ENCODE results near the gene TMEM185B. TPM values are rescaled to one million over a fixed set of nuclear protein-coding genes. Genes with fewer than 3 reads are reported as not detected.
A peak's percentile ranks its signal among the peaks of the same experiment; 100 is the strongest.
"Not testable (repeated sequence)": the region's sequence is repeated elsewhere in the genome, so short reads cannot be mapped to it uniquely, and the experiment has no call there.

Gene TMEM185B
- total RNA-seq, 1 donor from 2014 or later, result 27.4 TPM

- no peak for DNase-seq (ENCODE audit: low read depth, low spot score)
Observed at GRCh38 chr2:120251880-120252224, 28.7 kb upstream of the TMEM185B start.

DNA sequence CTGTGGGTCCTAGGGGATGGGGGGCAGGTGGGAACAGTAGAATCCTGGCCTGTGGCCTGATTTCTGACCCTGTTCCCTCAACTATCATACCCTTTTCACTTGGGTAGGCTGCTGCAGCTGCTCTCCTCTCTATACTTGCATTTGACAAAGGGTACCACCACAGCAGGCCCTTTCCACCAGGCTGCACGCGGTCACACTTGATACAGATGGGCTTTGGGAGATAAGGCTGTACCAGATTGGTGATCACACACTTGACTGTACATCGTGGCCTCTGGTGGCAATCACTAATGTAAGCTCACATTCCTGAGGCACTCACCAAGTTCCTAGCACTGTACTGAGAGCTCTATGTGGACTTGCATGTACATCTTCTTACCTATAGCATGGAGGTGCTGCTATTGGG lies 27.9 kb upstream of the TMEM185B start:
- DNase-seq (ENCODE audit: low read depth, low spot score), result no peak

DNA sequence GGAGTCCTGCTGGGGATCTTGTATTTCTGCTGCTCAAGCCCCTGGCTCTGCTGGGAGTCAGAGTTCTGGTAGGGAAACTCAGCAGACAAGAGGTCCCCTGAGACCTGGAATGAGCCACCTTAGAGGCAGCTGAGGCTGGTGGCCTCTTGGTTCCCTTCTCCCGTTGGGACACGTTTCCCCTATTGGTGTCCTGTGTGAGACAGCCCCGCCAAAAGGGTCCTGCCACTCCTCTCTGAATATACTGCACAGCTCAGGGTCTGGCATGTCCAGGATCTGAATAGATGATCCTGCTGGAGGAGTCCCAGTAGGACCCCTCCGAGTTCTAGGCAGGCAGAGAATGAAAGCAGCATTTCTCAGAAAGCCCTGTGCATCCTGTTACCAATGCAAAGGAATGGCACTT lies 27.4 kb upstream of the TMEM185B start:
- no peak for DNase-seq (ENCODE audit: low read depth, low spot score)

DNA sequence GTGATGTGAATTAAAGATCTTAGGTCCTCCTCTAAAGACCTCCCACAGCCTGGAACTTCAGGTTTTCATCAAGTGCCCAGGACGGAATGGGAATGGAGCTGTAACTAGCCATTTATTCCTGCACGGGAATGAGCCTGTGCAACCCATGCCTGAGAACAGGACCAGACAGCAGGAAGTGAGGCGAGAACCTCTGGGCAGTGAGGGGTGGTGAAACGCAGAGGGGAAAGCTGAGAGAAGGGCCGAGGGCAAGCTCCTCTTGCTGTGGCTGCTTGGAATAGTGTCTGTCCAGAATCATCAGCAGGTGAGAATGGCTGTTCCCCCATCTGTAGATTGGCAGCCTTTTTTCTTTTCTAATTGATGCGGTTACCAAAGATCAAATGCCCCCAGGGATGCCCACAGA lies 24.7 kb upstream of the TMEM185B start:
- no peak for DNase-seq (ENCODE audit: low read depth, low spot score)

DNA sequence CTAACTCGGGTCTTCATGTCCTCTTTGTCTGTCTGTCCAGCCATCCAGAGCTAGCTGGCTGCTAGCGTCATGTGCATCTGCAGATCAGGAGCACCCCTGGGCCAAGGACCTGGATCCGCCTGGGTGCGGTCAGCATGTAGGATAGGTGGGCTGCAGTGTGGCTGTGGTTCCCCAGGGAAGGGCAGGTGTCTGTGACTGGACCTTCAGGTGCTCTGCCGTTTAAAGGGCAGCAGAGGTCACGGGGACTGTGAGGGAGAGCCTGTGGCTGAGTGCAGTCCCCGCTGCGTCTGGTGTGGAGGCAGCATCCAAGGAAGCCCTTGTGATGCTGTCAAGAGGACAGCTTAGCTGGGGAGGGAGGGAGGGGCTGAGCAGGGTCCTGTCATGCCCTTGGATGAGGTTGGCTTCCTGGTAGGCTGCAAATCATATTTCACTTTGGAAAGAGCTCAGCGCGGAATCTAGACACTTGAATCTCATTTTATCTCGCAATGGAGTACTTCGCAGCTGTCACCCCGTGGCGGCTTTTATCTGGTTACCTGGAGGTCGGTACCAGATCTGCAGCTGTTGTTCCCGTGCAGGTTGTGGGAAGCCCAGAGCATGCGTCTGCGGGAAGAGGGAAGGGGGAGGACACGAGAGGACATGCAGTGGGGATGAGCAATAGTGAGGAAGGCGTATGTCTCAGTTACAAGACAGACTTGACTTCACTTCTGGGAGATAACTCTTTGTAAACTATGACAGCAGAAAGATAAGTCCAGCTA lies 23.5 kb upstream of the TMEM185B start:
- DNase-seq (ENCODE audit: low read depth, low spot score), result no peak

DNA sequence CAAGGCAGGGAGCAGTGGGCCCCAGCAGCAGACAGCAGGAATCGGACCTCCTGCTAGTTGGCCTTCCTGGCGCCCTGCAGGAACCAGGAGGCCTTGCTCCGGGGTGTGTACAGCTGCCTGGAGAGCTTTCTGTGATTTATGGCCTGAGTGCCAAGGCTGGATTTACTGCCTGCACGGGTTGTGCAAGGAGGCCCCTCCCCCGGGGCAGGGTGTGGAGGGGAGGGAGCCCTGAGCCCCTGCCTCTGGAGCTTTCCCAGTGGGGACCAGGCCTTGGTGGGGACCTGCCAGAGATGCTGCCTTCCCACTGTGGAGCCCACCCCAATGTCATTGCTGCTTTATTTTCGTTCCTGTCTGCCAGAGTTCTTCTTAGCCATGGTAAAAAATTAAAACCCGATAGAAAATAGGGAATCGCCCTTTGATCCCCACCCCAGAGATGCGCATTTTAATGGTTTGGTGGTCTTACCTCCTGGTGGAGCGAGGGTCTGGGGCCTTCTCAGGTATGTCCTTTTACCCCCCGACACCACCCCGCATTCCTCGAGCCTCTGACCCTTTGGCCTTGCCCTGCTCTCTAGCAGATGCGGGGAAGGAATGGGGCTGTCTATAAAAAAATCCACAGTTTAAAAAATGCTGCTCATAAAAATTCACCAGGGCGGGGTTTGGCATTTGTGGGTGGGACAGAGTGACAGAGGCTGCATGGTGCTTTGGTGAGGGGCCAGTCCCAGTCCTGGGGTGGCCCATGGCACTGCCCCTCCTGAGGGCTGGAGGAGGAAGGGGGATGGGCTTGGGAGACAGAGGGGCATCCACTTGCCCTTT lies 22.5 kb upstream of the TMEM185B start:
- no peak for DNase-seq (ENCODE audit: low read depth, low spot score)

DNA sequence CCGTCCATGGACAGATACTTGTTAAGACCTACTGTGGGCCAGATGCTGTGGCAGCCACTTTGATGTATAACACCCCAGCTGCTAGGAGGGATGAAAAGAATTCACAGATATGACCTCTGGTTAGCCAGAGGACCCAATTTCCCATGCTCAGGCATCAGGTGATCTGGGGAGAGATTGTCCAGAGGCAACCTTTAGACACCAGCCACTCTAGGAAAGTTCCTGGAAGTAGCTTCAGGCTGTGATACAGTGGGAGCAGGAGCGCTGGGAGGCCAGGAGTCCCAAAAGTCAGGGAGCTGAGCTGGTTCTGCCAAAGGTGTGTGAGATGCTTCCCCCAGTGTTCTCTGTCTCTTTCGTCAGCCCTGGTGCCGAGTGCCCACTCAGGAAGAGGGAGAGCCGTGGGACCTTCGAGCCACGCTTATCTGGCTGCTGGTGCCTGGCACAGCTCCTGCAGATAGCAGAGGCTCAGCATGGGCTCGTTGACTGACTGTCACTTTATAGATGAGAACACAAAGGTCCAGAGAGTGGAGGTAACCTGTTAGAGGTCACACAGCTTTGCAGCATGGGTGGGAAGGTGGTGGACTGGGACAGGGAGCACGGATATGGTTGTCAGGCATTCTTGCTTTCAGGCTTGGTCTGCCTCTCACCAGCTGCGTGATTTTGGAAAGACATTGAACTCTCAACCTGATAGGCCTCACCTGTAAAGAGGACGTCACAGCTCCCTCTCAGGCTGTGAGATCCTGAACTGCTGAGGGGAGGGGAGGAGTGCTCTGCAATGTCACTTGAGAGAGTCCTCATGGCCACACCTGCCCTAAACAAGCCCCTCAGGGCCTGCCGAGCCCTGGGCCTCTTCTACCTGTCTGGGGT lies 21.7 kb upstream of the TMEM185B start:
- DNase-seq (ENCODE audit: low read depth, low spot score), result no peak

GRCh38 chr2:120243875-120244553 lies 20.8 kb upstream of the TMEM185B start:
- DNase-seq (ENCODE audit: low read depth, low spot score), result no peak

DNA sequence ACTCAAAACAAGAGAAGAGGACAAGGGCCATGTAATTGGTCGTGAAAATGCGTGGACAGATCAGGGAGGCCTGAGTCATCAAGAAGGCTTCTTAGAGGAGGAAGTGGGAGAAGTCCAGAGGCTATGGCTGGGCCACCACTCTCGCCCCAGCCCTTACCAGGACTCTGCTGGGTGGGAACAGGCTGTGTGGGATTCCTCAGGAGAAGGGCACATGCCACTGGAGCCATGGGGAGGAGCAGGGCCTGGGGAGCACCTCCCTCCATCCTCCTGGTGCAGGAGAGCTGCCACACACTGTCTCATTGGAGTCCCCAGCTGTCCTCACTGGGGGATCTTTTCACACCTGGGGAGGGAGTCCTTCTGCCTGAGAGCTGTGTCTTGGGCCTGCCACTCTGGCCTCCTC lies 20.0 kb upstream of the TMEM185B start:
- DNase-seq (ENCODE audit: low read depth, low spot score), result no peak

DNA sequence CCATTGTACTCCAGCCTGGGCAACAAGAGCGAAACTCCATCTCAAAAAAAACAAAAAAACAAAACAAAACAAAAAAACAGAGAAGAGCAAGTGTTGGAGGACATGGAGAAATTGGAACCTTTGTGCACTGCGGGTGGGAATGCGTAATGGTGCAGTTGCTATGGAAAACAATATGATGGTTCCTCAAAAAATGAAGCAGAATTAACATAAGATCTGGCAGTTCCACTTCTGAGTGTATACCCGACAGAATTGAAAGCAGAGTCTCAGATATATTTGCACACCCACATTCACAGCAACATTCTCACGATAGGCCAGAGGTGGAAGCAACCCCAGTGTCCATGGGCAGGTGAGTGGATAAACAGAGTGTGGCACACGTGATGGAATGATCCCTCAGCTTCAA lies 18.5 kb upstream of the TMEM185B start:
- DNase-seq (ENCODE audit: low read depth, low spot score), result no peak

- no peak for DNase-seq (ENCODE audit: low read depth, low spot score)
Observed at GRCh38 chr2:120240901-120241429, 17.8 kb upstream of the TMEM185B start.

- DNase-seq (ENCODE audit: low read depth, low spot score), result peak; percentile 99
Observed at GRCh38 chr2:120239488-120240287, 16.5 kb upstream of the TMEM185B start.

DNA sequence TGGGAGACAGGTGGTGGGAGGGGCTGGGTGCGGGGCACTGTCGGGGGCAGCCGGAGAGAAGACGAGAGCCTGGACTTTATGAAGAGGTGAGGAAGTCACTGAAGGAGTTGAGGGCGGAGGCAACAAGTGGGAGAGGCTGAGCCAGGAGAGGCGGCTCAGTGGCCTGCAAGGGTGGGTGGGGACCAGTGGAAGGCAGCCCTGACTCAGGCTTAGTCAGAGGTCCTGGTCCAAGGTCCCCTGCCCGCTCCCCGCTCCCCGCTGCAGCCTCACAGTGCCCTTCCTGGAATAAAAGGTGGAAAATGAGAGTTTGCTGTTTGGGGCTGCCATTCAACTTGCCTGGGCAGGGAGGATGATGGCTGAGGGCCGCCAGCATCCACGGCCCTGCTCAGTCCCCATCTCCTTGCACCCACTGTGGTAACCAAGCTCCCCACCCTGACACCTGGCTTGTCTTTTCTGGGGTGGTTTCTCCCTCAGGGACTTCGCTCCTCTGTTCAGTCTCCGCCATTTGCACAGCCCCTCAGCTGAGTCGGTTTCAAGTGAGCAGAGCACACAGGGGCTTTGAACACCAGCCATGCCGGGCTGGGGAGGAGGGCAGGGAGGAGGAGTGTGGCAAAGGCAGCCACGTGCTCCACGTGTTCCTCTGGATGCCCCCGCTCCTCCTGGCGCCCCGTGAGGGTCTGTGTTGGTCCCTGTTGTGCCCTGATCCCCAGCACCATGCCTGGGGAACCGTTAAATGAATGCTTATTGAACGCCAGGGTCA lies 15.7 kb upstream of the TMEM185B start:
- DNase-seq (ENCODE audit: low read depth, low spot score), result no peak

GRCh38 chr2:120237491-120237902 lies 14.3 kb upstream of the TMEM185B start:
- no peak for DNase-seq (ENCODE audit: low read depth, low spot score)

DNA sequence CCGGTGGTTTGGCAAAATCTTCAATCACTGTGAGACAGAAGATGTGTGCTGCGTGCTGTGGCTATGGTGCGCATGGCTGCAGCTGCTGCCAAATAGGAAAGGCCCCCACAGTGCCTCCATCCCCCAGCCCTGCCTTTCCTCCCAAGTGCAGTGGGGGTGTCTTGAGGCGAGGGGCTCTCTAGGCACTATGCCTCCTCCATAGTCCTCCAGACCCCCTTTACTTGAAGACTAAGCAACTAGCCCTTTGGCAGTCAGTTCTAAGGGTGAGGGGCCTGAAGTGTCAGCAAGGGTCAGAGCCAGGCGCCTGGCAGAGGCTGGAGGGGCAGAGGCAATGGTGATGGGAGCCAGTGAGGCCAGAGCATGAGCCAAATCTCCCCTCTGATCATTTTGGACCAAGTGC lies 13.6 kb upstream of the TMEM185B start:
- no peak for DNase-seq (ENCODE audit: low read depth, low spot score)

GRCh38 chr2:120236316-120236715 lies 13.1 kb upstream of the TMEM185B start:
- DNase-seq (ENCODE audit: low read depth, low spot score), result no peak

DNA sequence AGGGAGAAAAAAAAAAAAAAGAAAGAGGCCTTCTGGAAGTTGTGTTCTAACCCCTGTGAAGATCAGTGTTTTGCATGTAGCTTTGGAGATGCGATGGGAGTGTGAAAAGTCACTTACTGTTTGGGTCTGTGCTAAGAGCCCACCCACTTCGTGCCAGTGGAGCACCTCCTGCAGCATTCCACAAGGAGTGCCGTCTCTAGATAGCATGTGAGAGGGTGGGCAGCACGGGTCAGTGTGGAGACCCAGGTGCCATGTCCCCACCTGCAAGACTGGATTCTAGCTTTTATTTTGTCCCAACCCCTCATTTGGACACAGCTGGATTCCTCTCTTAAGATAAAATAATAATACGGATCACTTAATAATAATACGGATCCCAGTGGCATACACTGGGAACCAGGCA lies 12.5 kb upstream of the TMEM185B start:
- no peak for DNase-seq (ENCODE audit: low read depth, low spot score)

DNA sequence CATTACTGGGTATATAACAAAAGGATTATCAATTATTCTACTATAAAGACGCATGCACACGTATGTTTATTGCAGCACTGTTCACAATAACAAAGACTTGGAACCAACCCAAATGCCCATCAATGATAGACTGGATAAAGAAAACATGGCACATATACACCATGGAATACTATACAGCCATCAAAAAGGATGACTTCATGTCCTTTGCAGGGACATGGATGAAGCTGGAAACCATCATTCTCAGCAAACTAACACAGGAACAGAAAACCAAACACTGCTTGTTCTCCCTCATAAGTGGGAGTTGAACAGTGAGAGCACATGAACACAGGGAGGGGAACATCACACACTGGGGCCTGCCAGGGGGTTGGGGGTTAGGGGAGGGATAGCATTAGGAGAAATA lies 12.0 kb upstream of the TMEM185B start:
- DNase-seq (ENCODE audit: low read depth, low spot score), result not testable (repeated sequence)

- DNase-seq (ENCODE audit: low read depth, low spot score), result no peak
Observed at GRCh38 chr2:120233292-120233691, 10.1 kb upstream of the TMEM185B start.

Measured in pulmonary artery endothelial cell (primary cell).